Stimulated activated CD4-positive, alpha-beta T cell treated with anti-CD3 and anti-CD28 coated beads, Interleukin-12 subunit alpha, Interleukin-12 subunit beta, amount 100 ng/mL, for 4 hours (primary cell): ENCODE results near the gene ELAVL2.

Source experiments
- DNase-seq: peaks from one replicate; pipeline ENCODE4 v3.0.0-alpha.2; 2020

The ELAVL2 gene

DNA sequence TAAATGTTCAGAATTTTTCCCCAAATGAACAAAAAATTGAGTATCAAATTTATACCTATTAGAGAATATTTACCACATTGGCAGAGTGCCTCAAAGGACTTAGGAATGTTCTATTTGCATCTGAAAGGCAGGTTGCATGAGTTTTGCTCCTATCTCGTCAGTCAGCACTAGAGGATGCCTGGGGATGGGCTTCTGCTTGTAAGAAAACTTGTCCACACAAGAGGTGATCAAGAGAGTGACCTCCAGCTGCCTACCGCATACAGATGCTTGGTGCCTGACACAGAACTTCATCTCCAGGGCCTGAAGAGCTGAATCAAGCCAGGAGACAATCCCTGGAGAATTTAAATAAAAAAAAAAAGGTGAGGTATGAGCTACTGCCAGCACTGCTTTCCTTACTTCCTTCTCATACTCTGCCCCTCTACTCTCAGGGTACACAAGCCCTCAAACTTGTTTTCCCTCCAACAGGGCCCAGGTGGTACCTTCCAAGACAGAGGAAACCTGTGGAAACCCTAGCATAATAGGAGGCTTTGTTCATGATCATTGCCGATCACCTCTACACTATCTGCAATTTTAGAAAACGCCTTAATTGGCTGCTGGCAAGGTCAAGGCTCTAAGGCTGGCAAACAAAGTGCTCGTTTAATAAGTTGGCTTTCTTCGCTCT, 166.6 kb downstream of the ELAVL2 start:
- DNase-seq: no peak

DNA sequence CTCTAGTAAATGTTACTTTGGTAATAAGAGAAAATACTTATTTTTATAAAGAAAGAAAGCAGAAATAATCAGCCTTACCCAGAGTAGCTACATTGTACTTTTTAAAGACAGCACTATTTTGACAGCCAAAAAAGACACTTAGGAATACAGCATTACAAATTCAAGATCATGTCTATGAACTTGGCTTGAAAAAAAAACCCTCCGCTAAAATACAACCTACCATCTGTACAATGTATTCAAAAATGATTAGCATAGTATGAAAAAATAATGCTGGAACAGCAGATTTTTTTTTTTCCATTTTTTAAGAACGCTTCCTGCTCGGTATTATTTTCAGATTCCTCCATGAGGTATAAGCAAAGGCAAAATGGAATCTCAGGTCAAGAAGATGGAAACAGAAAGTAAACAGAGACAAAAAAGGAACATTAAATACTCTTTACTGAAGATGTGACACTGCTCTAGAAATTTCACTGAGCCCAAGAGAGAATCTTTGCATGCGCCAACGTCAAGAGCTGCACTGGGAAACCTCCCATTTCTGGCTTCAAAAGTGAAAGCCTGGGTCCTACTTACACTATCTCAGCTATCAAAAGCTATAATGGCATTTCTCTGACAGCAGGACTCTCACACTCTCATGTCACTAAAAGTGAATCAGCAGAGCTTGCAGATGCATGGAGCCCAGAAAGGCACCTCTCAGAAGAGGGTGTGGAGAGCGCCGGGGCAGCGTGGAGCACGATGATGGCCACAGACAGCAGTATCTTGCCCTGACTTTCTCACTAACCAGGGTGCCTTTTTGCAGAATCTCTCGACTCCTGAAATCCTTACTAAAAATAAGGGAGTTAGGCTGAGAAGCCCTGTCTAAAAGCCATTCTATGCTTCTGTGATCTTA, 167.4 kb downstream of the ELAVL2 start:
- DNase-seq: no peak

DNA sequence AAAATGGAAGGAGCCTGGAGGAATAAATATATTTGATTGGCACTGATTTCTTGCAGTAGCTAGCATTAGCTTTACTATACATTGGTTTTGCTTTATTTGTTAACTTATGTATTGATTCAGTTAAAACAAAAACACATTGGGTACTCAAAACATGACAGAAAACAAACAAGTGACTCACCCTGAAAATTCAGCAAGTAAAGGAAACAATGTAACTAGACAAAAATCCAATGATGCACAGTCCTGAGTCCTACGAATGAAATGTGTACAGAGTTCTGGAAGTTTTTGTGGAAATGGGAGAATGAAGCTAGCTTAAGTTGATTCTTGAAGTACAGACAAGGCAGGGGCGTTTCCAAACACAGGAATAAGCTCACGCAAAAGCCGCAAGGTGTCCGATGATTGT, 175.0 kb downstream of the ELAVL2 start:
- no peak for DNase-seq

DNA sequence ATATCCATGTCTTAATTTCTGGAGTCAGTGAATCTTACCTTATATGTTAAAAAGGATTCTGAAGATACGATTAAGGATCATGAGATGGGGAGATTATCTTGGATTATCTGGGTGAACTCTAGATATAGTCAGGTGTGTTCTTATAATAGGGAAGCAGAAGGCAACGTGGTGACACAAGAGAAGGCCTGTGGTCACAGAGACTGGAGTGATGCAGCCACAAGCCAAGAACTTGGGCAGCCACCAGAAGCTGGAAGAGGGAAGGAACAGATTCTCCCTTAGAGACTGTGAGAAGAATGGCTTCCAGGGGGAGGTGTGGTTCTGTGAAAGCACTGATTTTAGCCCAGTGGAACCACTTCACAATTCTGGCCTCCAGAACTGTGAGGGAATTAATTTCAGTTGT, 177.4 kb downstream of the ELAVL2 start:
- DNase-seq: no peak

DNA sequence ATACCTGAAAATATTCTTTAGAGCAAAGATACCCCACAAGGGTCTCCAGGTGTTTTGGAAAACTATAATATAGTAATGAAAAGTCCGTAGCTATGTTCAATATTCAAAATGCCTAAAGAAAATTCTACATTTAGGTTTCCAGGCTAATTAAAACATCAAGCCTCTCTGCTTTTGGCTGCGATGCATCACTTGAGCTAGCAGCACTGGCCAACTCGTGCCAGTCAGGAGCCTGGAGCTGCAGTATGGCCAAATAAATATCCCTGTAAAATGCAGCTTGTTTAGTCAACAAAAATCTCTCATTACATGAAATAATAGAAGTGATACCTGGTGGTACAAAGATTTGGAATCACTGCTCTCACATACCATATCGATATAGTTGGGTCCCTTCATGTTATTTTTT, 181.1 kb downstream of the ELAVL2 start:
- no peak for DNase-seq

DNA sequence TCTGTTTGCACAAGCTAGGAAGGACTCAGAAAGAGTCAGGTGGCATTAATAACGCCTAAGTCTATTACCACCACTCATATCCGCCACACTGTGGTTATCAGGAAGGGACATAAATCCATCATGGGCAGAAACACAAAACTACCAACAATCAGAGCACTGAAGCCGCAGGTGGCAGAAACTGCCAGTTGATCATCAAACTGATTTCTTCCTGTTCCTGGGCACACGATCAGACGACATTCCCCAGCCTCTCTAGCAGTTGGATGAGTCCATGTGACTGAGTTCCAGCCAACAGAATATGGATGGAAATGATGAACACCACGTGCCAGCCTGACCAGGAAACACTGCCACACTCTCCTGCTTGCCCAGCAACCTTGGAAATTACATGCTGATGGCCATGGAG, 181.7 kb downstream of the ELAVL2 start:
- DNase-seq: no peak

DNA sequence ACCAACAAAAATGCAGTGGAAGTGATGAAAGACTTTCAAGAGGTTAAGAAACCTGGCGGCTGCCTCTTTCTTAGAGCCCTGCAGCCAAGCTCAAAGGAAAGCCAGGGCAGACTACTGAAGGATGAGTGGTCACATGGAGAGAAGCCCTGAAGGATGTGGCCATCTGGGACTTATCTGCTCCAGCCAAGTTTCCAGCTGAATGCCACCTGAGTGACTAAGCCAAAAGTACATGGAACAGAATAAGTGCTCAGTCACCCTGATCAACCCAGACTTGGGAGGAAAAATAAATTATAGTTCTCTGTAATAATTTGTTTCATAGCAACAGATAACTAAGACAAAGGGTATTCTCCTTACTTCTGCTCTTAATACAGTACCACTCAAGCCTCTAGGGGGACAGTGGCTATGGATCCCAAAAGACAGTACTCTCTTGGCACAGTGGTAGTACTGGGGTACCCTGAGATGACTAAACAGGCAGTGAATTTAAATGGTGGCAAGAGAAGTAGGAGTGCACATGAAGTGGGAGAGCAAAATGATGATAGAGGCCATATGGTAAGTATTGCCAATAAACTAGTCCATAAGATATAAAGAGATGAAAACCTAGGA, 182.3 kb downstream of the ELAVL2 start:
- no peak for DNase-seq
